ENCODE measurements around the gene CHN2. TPM values are rescaled to one million over a fixed set of nuclear protein-coding genes. Genes with fewer than 3 reads are reported as not detected.

The CHN2 gene
- polyA plus RNA-seq, 1 of the 3 experiments (the other 2 are of a cell fraction), result 0.02 TPM

- H3K27ac ChIP-seq (ENCODE audit: low read depth in 2 of 2, low read length in 1 of 2), result no peak overlapping the region
- H3K36me3 ChIP-seq (replicated peaks in 1 of 2; ENCODE audit: control insufficient read depth in 1 of 2, insufficient read depth in 2 of 2, low read length in 1 of 2), result no peaks in the 10 kb centered on the region
- H3K27me3 ChIP-seq (ENCODE audit: insufficient read depth), result 0 out of 2 replicates have a peak, but pooled peaks cover 11% of the 10 kb centered on the region
- no peaks in the 10 kb centered on the region for H3K9me3 ChIP-seq
- no peak for DNase-seq
- WGBS (ENCODE audit: low lambda C conversion rate), result 19% methylated on average over 1 of the region's 1 CpG
- no peaks in the 10 kb centered on the region; a peak in 1 of 4 replicates for H3K4me1 ChIP-seq (ENCODE audit: control insufficient read depth in 1 of 2, insufficient read depth in 2 of 2, low read depth in 1 of 2, low read length in 1 of 2)
- no peaks in the 10 kb centered on the region for H3K79me2 ChIP-seq (ENCODE audit: insufficient read depth)
- H3F3A ChIP-seq (replicated peaks; ENCODE audit: insufficient read depth), result no peaks in the 10 kb centered on the region
- no peaks in the 10 kb centered on the region for H4K20me1 ChIP-seq (ENCODE audit: insufficient read depth)
- POLR2A ChIA-PET, result no interaction called here
- TF ChIP-seq FOXM1 (IDR thresholded peaks at IDR 0.05; ENCODE audit: low read depth), result no peak
- H3K9ac ChIP-seq, result no peak overlapping the region
- no peaks in the 10 kb centered on the region for H3K9me2 ChIP-seq
- CTCF ChIA-PET, result interaction anchor here (0.8 to 1.9 kb wide), 4 partner anchors 10 to 711 kb away, joined by 3 to 7 read pairs (median 3); no protein-coding TSS in a partner anchor
- H3K4me3 ChIP-seq (ENCODE audit: low read depth in 2 of 2, low read length in 1 of 2), result no peak overlapping the region
- H2AFZ ChIP-seq (ENCODE audit: low read depth), result no peak overlapping the region
- no peak overlapping the region for H3K4me2 ChIP-seq
These were observed 170.1 kb downstream of the CHN2 start for GRCh38 chr7:29364661-29365060.

GRCh38 chr7:29365423-29365822 lies 170.8 kb downstream of the CHN2 start:
- no peaks in the 10 kb centered on the region; a peak in 1 of 4 replicates for H3K4me1 ChIP-seq (ENCODE audit: control insufficient read depth in 1 of 2, insufficient read depth in 2 of 2, low read depth in 1 of 2, low read length in 1 of 2)
- H2AFZ ChIP-seq (ENCODE audit: low read depth), result no peak overlapping the region
- no peaks in the 10 kb centered on the region for H3F3A ChIP-seq (replicated peaks; ENCODE audit: insufficient read depth)
- no peaks in the 10 kb centered on the region for H4K20me1 ChIP-seq (ENCODE audit: insufficient read depth)
- H3K27me3 ChIP-seq (ENCODE audit: insufficient read depth), result 0 out of 2 replicates have a peak, but pooled peaks cover 11% of the 10 kb centered on the region
- no peaks in the 10 kb centered on the region for H3K79me2 ChIP-seq (ENCODE audit: insufficient read depth)
- CTCF ChIA-PET, result no interaction called here
- no peaks in the 10 kb centered on the region for H3K9me2 ChIP-seq
- no peak overlapping the region for H3K9ac ChIP-seq
- H3K9me3 ChIP-seq, result no peaks in the 10 kb centered on the region
- TF ChIP-seq NRF1 (IDR thresholded peaks at IDR 0.05; ENCODE audit: low read depth, low read length) (no peak), JUND (IDR thresholded peaks at IDR 0.05) (no peak), FOXJ3 (CRISPR knock-in tag; IDR thresholded peaks at IDR 0.05) (no peak)
- no peak for DNase-seq
- no peak overlapping the region for H3K4me2 ChIP-seq
- H3K4me3 ChIP-seq (ENCODE audit: low read depth in 2 of 2, low read length in 1 of 2), result no peak overlapping the region
- H3K27ac ChIP-seq (ENCODE audit: low read depth in 2 of 2, low read length in 1 of 2), result no peak overlapping the region
- 66% methylated on average over 1 of the region's 1 CpG for WGBS (ENCODE audit: low lambda C conversion rate)
- POLR2A ChIA-PET, result no interaction called here
- H3K36me3 ChIP-seq (replicated peaks in 1 of 2; ENCODE audit: control insufficient read depth in 1 of 2, insufficient read depth in 2 of 2, low read length in 1 of 2), result no peaks in the 10 kb centered on the region

- Histone ChIP-seq H3K9me2 (no peaks in the 10 kb centered on the region), H3K4me1 (ENCODE audit: control insufficient read depth in 1 of 2, insufficient read depth in 2 of 2, low read depth in 1 of 2, low read length in 1 of 2) (no peaks in the 10 kb centered on the region; a peak in 1 of 4 replicates), H3K9me3 (no peaks in the 10 kb centered on the region), H3K4me3 (ENCODE audit: low read depth in 2 of 2, low read length in 1 of 2) (no peak overlapping the region), H3F3A (replicated peaks; ENCODE audit: insufficient read depth) (no peaks in the 10 kb centered on the region), H4K20me1 (ENCODE audit: insufficient read depth) (no peaks in the 10 kb centered on the region), H2AFZ (ENCODE audit: low read depth) (no peak overlapping the region), H3K27me3 (ENCODE audit: insufficient read depth) (0 out of 2 replicates have a peak, but pooled peaks cover under 1% of the 10 kb centered on the region), H3K4me2 (no peak overlapping the region), H3K9ac (no peak overlapping the region), H3K79me2 (ENCODE audit: insufficient read depth) (no peaks in the 10 kb centered on the region), H3K36me3 (replicated peaks in 1 of 2; ENCODE audit: control insufficient read depth in 1 of 2, insufficient read depth in 2 of 2, low read length in 1 of 2) (no peaks in the 10 kb centered on the region), H3K27ac (ENCODE audit: low read depth in 2 of 2, low read length in 1 of 2) (no peak overlapping the region)
- WGBS (ENCODE audit: low lambda C conversion rate), result 24% methylated on average over 3 of the region's 3 CpGs
- ChIA-PET POLR2A (no interaction called here), CTCF (no interaction called here)
- DNase-seq, result no peak
- TF ChIP-seq FOXM1 (IDR thresholded peaks at IDR 0.05; ENCODE audit: low read depth) (no peak), IRF3 (IDR thresholded peaks at IDR 0.05; ENCODE audit: low read depth, low read length) (no peak), RCOR1 (IDR thresholded peaks at IDR 0.05; ENCODE audit: low read length) (no peak), USF1 (IDR thresholded peaks at IDR 0.05; ENCODE audit: borderline replicate concordance, low read depth) (no peak), USF2 (IDR thresholded peaks at IDR 0.05; ENCODE audit: borderline replicate concordance, low read depth, low read length) (no peak), RAD21 (IDR thresholded peaks at IDR 0.05; ENCODE audit: low read length) (no peak), POLR2AphosphoS5 (IDR thresholded peaks at IDR 0.05; ENCODE audit: low read depth, low read length) (no peak), TAF1 (IDR thresholded peaks at IDR 0.05; ENCODE audit: borderline replicate concordance, low read depth, low read length) (no peak), GABPA (IDR thresholded peaks at IDR 0.05; ENCODE audit: low read depth) (no peak), FOXJ3 (CRISPR knock-in tag; IDR thresholded peaks at IDR 0.05) (no peak), NFIC (IDR thresholded peaks at IDR 0.05; ENCODE audit: borderline replicate concordance) (no peak), JUND (IDR thresholded peaks at IDR 0.05) (no peak), SIN3A (IDR thresholded peaks at IDR 0.05; ENCODE audit: borderline replicate concordance, low read depth, low read length) (no peak), RFX5 (IDR thresholded peaks at IDR 0.05; ENCODE audit: low read length) (no peak), REST (IDR thresholded peaks at IDR 0.05; ENCODE audit: low read depth, low read length) (no peak)
These were observed 173.2 kb downstream of the CHN2 start for GRCh38 chr7:29367784-29368183.
